HepG2 (cell line): ENCODE results near the gene SLC39A2. TPM values are rescaled to one million over a fixed set of nuclear protein-coding genes. Genes with fewer than 3 reads are reported as not detected.

ENCODE experiments used
- BCL3 ChIP-seq: sonication (generic); formaldehyde crosslinking; IDR thresholded peaks from 2 replicates; pipeline ENCODE4 v1.5.1; 2020; ENCODE audit warnings: mild to moderate bottlenecking, missing genetic modification reagents, moderate library complexity
- DR1 ChIP-seq: sonication (generic); formaldehyde crosslinking; IDR thresholded peaks from 2 replicates; pipeline ENCODE4 v1.8.0; 2021; ENCODE audit warnings: mild to moderate bottlenecking, missing genetic modification reagents, inconsistent platforms
- FLYWCH1 ChIP-seq: sonication (generic); formaldehyde crosslinking; IDR thresholded peaks from 2 replicates; pipeline ENCODE4 v1.8.1; 2023; ENCODE audit warnings: mild to moderate bottlenecking, missing genetic modification reagents
- GABPB1 ChIP-seq: IDR thresholded peaks from 2 replicates; pipeline ENCODE4 v1.6.1; 2016; ENCODE audit warnings: mild to moderate bottlenecking, missing genetic modification reagents, moderate library complexity, missing compliant biosample characterization
- KDM2A ChIP-seq: sonication (generic); formaldehyde crosslinking; IDR thresholded peaks from 2 replicates; pipeline ENCODE4 v1.4.0; 2020; ENCODE audit warnings: low read depth, missing genetic modification reagents, borderline replicate concordance
- PHB2 ChIP-seq: fragments of 450-650 bp; IDR thresholded peaks from 2 replicates; pipeline ENCODE4 v1.6.1; 2018; ENCODE audit not compliant: partially characterized antibody
- POLR2A ChIP-seq, 2 experiments: IDR thresholded peaks; 2 replicates each; pipeline ENCODE4 v1.6.1; 2011; ENCODE audit warnings: low read depth in 2 of 2, low read length in 2 of 2, mild to moderate bottlenecking in 1 of 2, moderate library complexity in 1 of 2; ENCODE audit not compliant: insufficient read depth in 1 of 2
- RBFOX2 ChIP-seq: fragments of 200-400 bp; formaldehyde crosslinking; IDR thresholded peaks from 2 replicates; pipeline ENCODE4 v1.6.1; 2017; ENCODE audit warnings: low read depth, mild to moderate bottlenecking, low read length
- SRSF1 ChIP-seq: fragments of 200-400 bp; formaldehyde crosslinking; optimal IDR thresholded peaks from 2 replicates; pipeline ENCODE3; 2017; ENCODE audit warnings: mild to moderate bottlenecking, low read depth, low read length, moderate library complexity
- SRSF9 ChIP-seq: fragments of 200-400 bp; formaldehyde crosslinking; IDR thresholded peaks from 2 replicates; pipeline ENCODE4 v1.6.1; 2018; ENCODE audit warnings: borderline replicate concordance, mild to moderate bottlenecking, low read depth, low read length; ENCODE audit not compliant: insufficient read depth, poor library complexity, severe bottlenecking
- SYNCRIP ChIP-seq: fragments of 200-400 bp; formaldehyde crosslinking; IDR thresholded peaks from 2 replicates; pipeline ENCODE4 v1.6.1; 2018; ENCODE audit warnings: mild to moderate bottlenecking, low read depth, low read length; ENCODE audit not compliant: insufficient read depth
- TCF12 ChIP-seq, 2 experiments: fragments of 450-650 bp in 1 of 2; sonication (generic) in 1 of 2; formaldehyde crosslinking in 1 of 2; IDR thresholded peaks; 2 replicates each; pipeline versions ENCODE4 v1.6.1 to v1.8.0; 2017 to 2022; ENCODE audit warnings: antibody characterized with exemption in 1 of 2, mild to moderate bottlenecking in 1 of 2, missing genetic modification reagents in 1 of 2, moderate library complexity in 1 of 2
- THYN1 ChIP-seq: sonication (generic); formaldehyde crosslinking; IDR thresholded peaks from 2 replicates; pipeline ENCODE4 v1.8.1; 2023; ENCODE audit warnings: low read depth, mild to moderate bottlenecking, moderate library complexity, missing genetic modification reagents, borderline replicate concordance
- ZFP36L1 ChIP-seq: sonication (generic); formaldehyde crosslinking; IDR thresholded peaks from 2 replicates; pipeline ENCODE4 v1.8.0; 2022; ENCODE audit warnings: mild to moderate bottlenecking, missing genetic modification reagents, moderate library complexity
- ZNF253 ChIP-seq: sonication (generic); formaldehyde crosslinking; IDR thresholded peaks from 2 replicates; pipeline ENCODE4 v1.8.0; 2022; ENCODE audit warnings: mild to moderate bottlenecking, missing genetic modification reagents, borderline replicate concordance
- ZNF598 ChIP-seq: sonication (generic); formaldehyde crosslinking; IDR thresholded peaks from 2 replicates; pipeline ENCODE4 v1.5.1; 2020; ENCODE audit warnings: mild to moderate bottlenecking, missing genetic modification reagents, borderline replicate concordance
- polyA plus RNA-seq, 8 experiments: library from polyadenylated mRNA; depleted of rRNA in 3 of 8; stranded (reverse) in 7 of 8; unstranded in 1 of 8; fragments of >200 nt; fragmentation: Illumina TruSeq in 4 of 8; extraction: Trizol in 4 of 8; gene quantifications; 2 replicates each; pipeline versions ENCODE4 v1.2.1 to v1.2.3, GENCODE V29; 2011 to 2016; ENCODE audit warnings: low read depth in 4 of 8, missing spikeins in 1 of 8, mixed read lengths in 1 of 8; ENCODE audit not compliant: insufficient read depth in 1 of 8
- total RNA-seq, 5 experiments: library from RNA; depleted of rRNA; stranded (reverse); fragments of >200 nt; fragmentation: Illumina TruSeq; extraction: Trizol; gene quantifications; 2 replicates each; pipeline ENCODE4 v1.2.3, GENCODE V29; 2016; ENCODE audit warnings: low read depth in 1 of 5
- TF ChIP-seq, protein P1 (sequence below): sonication (generic); formaldehyde crosslinking; IDR thresholded peaks from 2 replicates; pipeline ENCODE4 v1.8.1; 2023; ENCODE audit warnings: missing genetic modification reagents, inconsistent platforms, borderline replicate concordance
- TF ChIP-seq, protein P2 (sequence below): sonication (generic); formaldehyde crosslinking; IDR thresholded peaks from 2 replicates; pipeline ENCODE4 v1.8.1; 2023; ENCODE audit warnings: missing genetic modification reagents, mild to moderate bottlenecking, borderline replicate concordance
- TF ChIP-seq, protein P3 (sequence below): sonication (generic); formaldehyde crosslinking; IDR thresholded peaks from 2 replicates; pipeline ENCODE4 v1.8.1; 2022; ENCODE audit warnings: mild to moderate bottlenecking, missing genetic modification reagents
- TF ChIP-seq, protein P4 (sequence below): sonication (generic); formaldehyde crosslinking; IDR thresholded peaks from 2 replicates; pipeline ENCODE4 v1.8.0; 2022; ENCODE audit warnings: missing genetic modification reagents, low read depth, mild to moderate bottlenecking, borderline replicate concordance
- TF ChIP-seq, protein P5 (sequence below): IDR thresholded peaks from 2 replicates; pipeline ENCODE4 v1.6.1; 2016; ENCODE audit warnings: mild to moderate bottlenecking, missing biosample characterization, missing genetic modification reagents
- TF ChIP-seq, protein P6 (sequence below): sonication (generic); formaldehyde crosslinking; IDR thresholded peaks from 2 replicates; pipeline ENCODE4 v1.9.0; 2021; ENCODE audit warnings: missing genetic modification reagents, borderline replicate concordance

Gene SLC39A2
- total and polyA plus RNA-seq, 2 of the 13 experiments (the other 11 are each of a cell fraction or from before 2014, with no cell fraction given), result 0.08 to 0.11 TPM

DNA sequence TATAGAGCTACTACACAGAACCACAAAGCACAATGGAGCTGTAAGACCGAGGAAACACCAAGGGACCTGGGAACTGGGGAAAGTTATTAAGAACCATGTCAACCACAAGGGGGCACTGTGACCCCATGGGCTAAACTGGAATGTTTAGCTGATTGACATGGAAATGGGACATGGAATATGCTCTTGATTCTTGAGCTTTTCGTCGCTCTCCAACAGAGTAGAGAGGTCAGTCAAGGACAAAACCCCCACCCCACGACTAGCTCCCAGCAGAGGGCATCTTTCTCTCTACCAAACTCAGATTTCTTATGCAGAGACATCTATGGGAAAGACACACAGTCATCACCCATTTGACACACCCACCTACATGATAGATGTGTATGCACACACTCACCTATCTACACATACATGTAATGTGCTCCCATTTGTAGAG lies 15.7 kb downstream of the SLC39A2 start (continued):
- TF ChIP-seq, protein P1, sequence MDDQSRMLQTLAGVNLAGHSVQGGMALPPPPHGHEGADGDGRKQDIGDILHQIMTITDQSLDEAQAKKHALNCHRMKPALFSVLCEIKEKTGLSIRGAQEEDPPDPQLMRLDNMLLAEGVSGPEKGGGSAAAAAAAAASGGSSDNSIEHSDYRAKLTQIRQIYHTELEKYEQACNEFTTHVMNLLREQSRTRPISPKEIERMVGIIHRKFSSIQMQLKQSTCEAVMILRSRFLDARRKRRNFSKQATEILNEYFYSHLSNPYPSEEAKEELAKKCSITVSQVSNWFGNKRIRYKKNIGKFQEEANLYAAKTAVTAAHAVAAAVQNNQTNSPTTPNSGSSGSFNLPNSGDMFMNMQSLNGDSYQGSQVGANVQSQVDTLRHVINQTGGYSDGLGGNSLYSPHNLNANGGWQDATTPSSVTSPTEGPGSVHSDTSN, result no peak
- TF ChIP-seq FLYWCH1 (CRISPR knock-in tag) (no peak), ZNF598 (no peak), PHB2 (no peak), BCL3 (CRISPR knock-in tag) (no peak), SRSF1 (no peak), SRSF9 (no peak), POLR2A (IDR thresholded peaks at IDR 0.05; ENCODE audit: insufficient read depth in 1 of 2, low read depth in 2 of 2, low read length in 2 of 2) (0 out of 4 replicates have a peak, but pooled peaks of 1 of the 2 experiments have one; percentile 23), ZNF253 (CRISPR knock-in tag) (no peak), SYNCRIP (no peak), ZFP36L1 (CRISPR knock-in tag) (no peak), GABPB1 (no peak), DR1 (CRISPR knock-in tag) (no peak), TCF12 (IDR thresholded peaks at IDR 0.05) (no peak), TCF12 (CRISPR knock-in tag; IDR thresholded peaks at IDR 0.05) (no peak), KDM2A (CRISPR knock-in tag) (peak; percentile 30; the same call in 1 of the 2 replicates), THYN1 (CRISPR knock-in tag) (no peak), RBFOX2 (no peak)
- TF ChIP-seq, protein P2, sequence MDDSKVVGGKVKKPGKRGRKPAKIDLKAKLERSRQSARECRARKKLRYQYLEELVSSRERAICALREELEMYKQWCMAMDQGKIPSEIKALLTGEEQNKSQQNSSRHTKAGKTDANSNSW (CRISPR knock-in tag), result no peak
- TF ChIP-seq, protein P3, sequence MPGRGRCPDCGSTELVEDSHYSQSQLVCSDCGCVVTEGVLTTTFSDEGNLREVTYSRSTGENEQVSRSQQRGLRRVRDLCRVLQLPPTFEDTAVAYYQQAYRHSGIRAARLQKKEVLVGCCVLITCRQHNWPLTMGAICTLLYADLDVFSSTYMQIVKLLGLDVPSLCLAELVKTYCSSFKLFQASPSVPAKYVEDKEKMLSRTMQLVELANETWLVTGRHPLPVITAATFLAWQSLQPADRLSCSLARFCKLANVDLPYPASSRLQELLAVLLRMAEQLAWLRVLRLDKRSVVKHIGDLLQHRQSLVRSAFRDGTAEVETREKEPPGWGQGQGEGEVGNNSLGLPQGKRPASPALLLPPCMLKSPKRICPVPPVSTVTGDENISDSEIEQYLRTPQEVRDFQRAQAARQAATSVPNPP (CRISPR knock-in tag), result no peak
- TF ChIP-seq, protein P4, sequence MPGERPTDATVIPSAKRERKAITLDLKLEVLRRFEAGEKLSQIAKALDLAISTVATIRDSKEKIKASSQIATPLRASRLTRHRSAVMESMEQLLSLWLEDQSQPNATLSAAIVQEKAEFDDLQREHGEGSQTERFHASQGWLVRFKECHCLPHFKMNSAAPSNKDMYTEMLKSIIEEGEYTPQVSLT (CRISPR knock-in tag), result no peak
- TF ChIP-seq, protein P5, sequence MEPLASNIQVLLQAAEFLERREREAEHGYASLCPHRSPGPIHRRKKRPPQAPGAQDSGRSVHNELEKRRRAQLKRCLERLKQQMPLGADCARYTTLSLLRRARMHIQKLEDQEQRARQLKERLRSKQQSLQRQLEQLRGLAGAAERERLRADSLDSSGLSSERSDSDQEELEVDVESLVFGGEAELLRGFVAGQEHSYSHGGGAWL (CRISPR knock-in tag), result no peak
- TF ChIP-seq, protein P6, sequence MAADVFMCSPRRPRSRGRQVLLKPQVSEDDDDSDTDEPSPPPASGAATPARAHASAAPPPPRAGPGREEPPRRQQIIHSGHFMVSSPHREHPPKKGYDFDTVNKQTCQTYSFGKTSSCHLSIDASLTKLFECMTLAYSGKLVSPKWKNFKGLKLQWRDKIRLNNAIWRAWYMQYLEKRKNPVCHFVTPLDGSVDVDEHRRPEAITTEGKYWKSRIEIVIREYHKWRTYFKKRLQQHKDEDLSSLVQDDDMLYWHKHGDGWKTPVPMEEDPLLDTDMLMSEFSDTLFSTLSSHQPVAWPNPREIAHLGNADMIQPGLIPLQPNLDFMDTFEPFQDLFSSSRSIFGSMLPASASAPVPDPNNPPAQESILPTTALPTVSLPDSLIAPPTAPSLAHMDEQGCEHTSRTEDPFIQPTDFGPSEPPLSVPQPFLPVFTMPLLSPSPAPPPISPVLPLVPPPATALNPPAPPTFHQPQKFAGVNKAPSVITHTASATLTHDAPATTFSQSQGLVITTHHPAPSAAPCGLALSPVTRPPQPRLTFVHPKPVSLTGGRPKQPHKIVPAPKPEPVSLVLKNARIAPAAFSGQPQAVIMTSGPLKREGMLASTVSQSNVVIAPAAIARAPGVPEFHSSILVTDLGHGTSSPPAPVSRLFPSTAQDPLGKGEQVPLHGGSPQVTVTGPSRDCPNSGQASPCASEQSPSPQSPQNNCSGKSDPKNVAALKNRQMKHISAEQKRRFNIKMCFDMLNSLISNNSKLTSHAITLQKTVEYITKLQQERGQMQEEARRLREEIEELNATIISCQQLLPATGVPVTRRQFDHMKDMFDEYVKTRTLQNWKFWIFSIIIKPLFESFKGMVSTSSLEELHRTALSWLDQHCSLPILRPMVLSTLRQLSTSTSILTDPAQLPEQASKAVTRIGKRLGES, result no peak
